ENCODE data around the gene COL23A1. TPM values are rescaled to one million over a fixed set of nuclear protein-coding genes. Genes with fewer than 3 reads are reported as not detected.

The COL23A1 gene
- total and polyA plus RNA-seq, 2 of the 13 experiments (the other 11 are each of a cell fraction or from before 2014, with no cell fraction given), result not detected

GRCh38 chr5:178440181-178440580, 150.0 kb downstream of the COL23A1 start (continued):
- TF ChIP-seq, protein P1, sequence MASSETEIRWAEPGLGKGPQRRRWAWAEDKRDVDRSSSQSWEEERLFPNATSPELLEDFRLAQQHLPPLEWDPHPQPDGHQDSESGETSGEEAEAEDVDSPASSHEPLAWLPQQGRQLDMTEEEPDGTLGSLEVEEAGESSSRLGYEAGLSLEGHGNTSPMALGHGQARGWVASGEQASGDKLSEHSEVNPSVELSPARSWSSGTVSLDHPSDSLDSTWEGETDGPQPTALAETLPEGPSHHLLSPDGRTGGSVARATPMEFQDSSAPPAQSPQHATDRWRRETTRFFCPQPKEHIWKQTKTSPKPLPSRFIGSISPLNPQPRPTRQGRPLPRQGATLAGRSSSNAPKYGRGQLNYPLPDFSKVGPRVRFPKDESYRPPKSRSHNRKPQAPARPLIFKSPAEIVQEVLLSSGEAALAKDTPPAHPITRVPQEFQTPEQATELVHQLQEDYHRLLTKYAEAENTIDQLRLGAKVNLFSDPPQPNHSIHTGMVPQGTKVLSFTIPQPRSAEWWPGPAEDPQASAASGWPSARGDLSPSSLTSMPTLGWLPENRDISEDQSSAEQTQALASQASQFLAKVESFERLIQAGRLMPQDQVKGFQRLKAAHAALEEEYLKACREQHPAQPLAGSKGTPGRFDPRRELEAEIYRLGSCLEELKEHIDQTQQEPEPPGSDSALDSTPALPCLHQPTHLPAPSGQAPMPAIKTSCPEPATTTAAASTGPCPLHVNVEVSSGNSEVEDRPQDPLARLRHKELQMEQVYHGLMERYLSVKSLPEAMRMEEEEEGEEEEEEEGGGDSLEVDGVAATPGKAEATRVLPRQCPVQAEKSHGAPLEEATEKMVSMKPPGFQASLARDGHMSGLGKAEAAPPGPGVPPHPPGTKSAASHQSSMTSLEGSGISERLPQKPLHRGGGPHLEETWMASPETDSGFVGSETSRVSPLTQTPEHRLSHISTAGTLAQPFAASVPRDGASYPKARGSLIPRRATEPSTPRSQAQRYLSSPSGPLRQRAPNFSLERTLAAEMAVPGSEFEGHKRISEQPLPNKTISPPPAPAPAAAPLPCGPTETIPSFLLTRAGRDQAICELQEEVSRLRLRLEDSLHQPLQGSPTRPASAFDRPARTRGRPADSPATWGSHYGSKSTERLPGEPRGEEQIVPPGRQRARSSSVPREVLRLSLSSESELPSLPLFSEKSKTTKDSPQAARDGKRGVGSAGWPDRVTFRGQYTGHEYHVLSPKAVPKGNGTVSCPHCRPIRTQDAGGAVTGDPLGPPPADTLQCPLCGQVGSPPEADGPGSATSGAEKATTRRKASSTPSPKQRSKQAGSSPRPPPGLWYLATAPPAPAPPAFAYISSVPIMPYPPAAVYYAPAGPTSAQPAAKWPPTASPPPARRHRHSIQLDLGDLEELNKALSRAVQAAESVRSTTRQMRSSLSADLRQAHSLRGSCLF (CRISPR knock-in tag; IDR thresholded peaks at IDR 0.05; ENCODE audit: borderline replicate concordance), result no peak
- TF ChIP-seq AFF4 (CRISPR knock-in tag; IDR thresholded peaks at IDR 0.05) (no peak), ZNF580 (CRISPR knock-in tag; IDR thresholded peaks at IDR 0.05; ENCODE audit: borderline replicate concordance, low read depth) (no peak)
